SK-N-SH treated with all-trans-retinoic acid at 6 μM for 48 hours (cell line): ENCODE results near the gene PUS7.

ENCODE experiments used
- CSDC2 ChIP-seq: fragments of 250-450 bp; sonication (Bioruptor Pico); IDR thresholded peaks from 2 replicates; pipeline ENCODE4 v1.5.0; 2020; ENCODE audit warnings: mild to moderate bottlenecking, moderate library complexity
- GLIS3 ChIP-seq: fragments of 250-450 bp; sonication (Bioruptor Pico); IDR thresholded peaks from 2 replicates; pipeline ENCODE4 v1.5.0; 2020; ENCODE audit warnings: mild to moderate bottlenecking, moderate library complexity
- TCF4 ChIP-seq: fragments of 250-450 bp; sonication (Bioruptor Pico); IDR thresholded peaks from 2 replicates; pipeline ENCODE4 v1.8.0; 2021; ENCODE audit warnings: mild to moderate bottlenecking, moderate library complexity, borderline replicate concordance
- ZFP3 ChIP-seq: fragments of 250-450 bp; sonication (Bioruptor Pico); IDR thresholded peaks from 2 replicates; pipeline ENCODE4 v1.5.0; 2020; ENCODE audit warnings: mild to moderate bottlenecking, moderate library complexity
- ZNF70 ChIP-seq: fragments of 450-650 bp; formaldehyde crosslinking; IDR thresholded peaks from 2 replicates; pipeline ENCODE4 v1.5.0; 2020; ENCODE audit warnings: mild to moderate bottlenecking, moderate library complexity
- TF ChIP-seq, protein P1 (sequence below): fragments of 250-450 bp; sonication (Bioruptor Pico); IDR thresholded peaks from 2 replicates; pipeline ENCODE4 v1.8.0; 2020; ENCODE audit warnings: mild to moderate bottlenecking, moderate library complexity, borderline replicate concordance
- TF ChIP-seq, protein P2 (sequence below): fragments of 250-450 bp; sonication (Bioruptor Pico); IDR thresholded peaks from 2 replicates; pipeline ENCODE4 v1.5.1; 2020; ENCODE audit warnings: low read depth, mild to moderate bottlenecking, moderate library complexity

DNA sequence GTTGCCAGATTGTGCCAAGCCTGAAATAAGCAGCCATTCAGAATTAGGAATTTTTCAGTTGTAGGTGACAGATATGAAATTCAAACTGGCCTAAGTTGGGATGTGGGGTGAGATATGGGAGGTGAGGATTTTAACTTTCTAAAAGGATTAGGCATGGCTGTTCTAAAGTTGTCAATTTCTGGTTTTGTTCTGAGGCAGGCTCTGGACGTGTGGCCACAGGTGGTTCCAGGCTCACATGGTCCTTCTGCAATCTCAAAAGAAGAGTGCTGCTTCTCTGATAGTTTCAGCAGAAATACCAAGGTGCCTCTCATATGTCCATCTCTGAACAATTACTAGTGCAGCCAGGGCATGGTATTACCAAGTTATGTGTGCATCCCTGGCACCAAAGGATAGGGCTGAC is 37.9 kb upstream of the PUS7 start:
- TF ChIP-seq ZFP3 (CRISPR knock-in tag) = no peak
- no peak for TF ChIP-seq ZNF70 (CRISPR knock-in tag)
- TF ChIP-seq CSDC2 (CRISPR knock-in tag) = no peak
- no peak for TF ChIP-seq TCF4 (CRISPR knock-in tag)
- no peak for TF ChIP-seq GLIS3
- TF ChIP-seq, protein P1, sequence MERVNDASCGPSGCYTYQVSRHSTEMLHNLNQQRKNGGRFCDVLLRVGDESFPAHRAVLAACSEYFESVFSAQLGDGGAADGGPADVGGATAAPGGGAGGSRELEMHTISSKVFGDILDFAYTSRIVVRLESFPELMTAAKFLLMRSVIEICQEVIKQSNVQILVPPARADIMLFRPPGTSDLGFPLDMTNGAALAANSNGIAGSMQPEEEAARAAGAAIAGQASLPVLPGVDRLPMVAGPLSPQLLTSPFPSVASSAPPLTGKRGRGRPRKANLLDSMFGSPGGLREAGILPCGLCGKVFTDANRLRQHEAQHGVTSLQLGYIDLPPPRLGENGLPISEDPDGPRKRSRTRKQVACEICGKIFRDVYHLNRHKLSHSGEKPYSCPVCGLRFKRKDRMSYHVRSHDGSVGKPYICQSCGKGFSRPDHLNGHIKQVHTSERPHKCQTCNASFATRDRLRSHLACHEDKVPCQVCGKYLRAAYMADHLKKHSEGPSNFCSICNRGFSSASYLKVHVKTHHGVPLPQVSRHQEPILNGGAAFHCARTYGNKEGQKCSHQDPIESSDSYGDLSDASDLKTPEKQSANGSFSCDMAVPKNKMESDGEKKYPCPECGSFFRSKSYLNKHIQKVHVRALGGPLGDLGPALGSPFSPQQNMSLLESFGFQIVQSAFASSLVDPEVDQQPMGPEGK (CRISPR knock-in tag) = no peak
- TF ChIP-seq, protein P2, sequence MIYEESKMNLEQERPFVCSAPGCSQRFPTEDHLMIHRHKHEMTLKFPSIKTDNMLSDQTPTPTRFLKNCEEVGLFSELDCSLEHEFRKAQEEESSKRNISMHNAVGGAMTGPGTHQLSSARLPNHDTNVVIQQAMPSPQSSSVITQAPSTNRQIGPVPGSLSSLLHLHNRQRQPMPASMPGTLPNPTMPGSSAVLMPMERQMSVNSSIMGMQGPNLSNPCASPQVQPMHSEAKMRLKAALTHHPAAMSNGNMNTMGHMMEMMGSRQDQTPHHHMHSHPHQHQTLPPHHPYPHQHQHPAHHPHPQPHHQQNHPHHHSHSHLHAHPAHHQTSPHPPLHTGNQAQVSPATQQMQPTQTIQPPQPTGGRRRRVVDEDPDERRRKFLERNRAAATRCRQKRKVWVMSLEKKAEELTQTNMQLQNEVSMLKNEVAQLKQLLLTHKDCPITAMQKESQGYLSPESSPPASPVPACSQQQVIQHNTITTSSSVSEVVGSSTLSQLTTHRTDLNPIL = no peak
